ENCODE data around the gene GPR78.

- TF ChIP-seq EZH2phosphoT487 (IDR thresholded peaks at IDR 0.05; ENCODE audit: low read length) (no peak), CTCF (IDR thresholded peaks at IDR 0.05; ENCODE audit: low read length) (no peak), EZH2 (optimal IDR thresholded peaks at IDR 0.05; ENCODE audit: low read depth, low read length) (no peak)
Measured at GRCh38 chr4:8552024-8552423, 28.2 kb upstream of the GPR78 start.

Data from MM.1S (cell line).